ENCODE measurements around the gene BOD1L1. TPM values are rescaled to one million over a fixed set of nuclear protein-coding genes. Genes with fewer than 3 reads are reported as not detected.

BOD1L1 gene
- total RNA-seq, 1 experiment from 2014 or later, result 18.1 TPM

DNA sequence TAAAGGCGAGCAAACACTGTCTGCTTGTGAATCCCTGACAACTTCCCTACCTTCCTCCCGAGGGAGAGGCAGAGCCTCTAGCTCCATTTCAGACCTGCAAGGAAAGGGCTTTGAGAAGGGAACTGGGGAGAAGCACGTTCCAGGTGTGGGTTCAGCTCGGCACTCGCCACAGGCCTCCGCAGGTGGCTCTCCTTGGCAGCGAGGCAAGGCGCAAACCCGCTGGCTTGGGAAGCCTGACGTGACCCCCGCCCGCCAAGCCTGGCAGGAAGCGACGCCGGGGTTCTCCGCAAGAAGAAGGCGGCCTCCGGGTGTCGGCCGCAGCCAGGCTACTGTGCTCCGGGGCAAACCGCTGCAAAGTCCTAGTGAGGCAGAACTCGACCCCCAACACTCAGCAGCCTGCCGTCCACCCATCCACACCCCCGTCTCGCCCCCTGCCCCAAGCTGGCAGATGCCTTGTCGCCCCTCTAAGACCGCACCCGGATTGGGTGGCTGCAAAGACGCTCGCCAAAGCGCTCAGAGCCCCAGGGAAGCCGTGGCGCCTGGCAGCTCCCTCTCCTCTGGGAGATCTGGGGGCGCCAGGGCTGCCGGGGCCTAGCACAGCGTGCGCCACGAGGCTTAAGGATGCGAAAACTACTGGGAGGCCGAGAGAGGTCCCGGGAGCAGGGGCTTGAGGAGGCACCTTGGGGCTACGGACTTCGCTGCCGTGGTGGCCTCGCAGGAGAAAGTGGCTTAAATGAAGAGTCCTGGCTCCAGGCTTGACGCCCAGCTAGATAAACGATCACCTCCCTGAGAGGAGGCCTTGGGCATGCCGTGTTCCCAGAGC is 105.0 kb downstream of the BOD1L1 start:
- ATAC-seq, result no peak

DNA sequence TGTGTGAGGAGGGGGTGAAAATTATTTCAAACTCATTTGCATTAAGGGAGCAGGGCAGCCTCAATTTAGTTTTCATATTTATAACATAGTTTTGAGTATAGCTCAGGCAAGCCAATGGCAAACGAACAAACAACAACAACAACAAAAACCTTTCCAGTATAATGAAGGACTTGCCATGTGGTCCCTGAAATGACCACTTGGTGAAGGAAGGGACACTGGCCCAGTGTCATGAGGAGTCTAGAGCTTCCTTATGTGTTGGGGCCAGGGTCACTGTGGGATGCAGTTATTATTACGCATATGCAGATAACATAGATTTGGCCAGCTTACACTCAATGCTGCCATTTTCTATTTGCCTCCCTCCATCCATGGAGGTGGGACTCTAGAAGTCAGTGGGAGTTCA is 106.5 kb downstream of the BOD1L1 start:
- Histone ChIP-seq H3K9me3 (ENCODE audit: control insufficient read depth, insufficient read depth, low read depth, low read length) (no peaks in the 10 kb centered on the region), H3K4me3 (ENCODE audit: low read depth in 2 of 2, low read length in 2 of 2) (no peak overlapping the region), H3K27ac (ENCODE audit: low read length) (no peak overlapping the region), H3K27me3 (ENCODE audit: control insufficient read depth, insufficient read depth, low read length) (no peaks in the 10 kb centered on the region), H3K4me1 (ENCODE audit: control insufficient read depth, insufficient read depth, low read length) (no peaks in the 10 kb centered on the region), H3K36me3 (ENCODE audit: control insufficient read depth, insufficient read depth, low read length) (no peaks in the 10 kb centered on the region)
- intact Hi-C loops (cut with micrococcal nuclease; ENCODE audit: unreplicated experiment), result no loop called here
- CTCF ChIA-PET, result no interaction called here
- POLR2A ChIA-PET, result no interaction called here
- ATAC-seq, result no peak
- TF ChIP-seq, protein P1, sequence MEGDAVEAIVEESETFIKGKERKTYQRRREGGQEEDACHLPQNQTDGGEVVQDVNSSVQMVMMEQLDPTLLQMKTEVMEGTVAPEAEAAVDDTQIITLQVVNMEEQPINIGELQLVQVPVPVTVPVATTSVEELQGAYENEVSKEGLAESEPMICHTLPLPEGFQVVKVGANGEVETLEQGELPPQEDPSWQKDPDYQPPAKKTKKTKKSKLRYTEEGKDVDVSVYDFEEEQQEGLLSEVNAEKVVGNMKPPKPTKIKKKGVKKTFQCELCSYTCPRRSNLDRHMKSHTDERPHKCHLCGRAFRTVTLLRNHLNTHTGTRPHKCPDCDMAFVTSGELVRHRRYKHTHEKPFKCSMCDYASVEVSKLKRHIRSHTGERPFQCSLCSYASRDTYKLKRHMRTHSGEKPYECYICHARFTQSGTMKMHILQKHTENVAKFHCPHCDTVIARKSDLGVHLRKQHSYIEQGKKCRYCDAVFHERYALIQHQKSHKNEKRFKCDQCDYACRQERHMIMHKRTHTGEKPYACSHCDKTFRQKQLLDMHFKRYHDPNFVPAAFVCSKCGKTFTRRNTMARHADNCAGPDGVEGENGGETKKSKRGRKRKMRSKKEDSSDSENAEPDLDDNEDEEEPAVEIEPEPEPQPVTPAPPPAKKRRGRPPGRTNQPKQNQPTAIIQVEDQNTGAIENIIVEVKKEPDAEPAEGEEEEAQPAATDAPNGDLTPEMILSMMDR (IDR thresholded peaks at IDR 0.05), result no peak
- TF ChIP-seq REST (IDR thresholded peaks at IDR 0.05; ENCODE audit: insufficient read depth in 1 of 2, low read depth in 2 of 2, low read length in 1 of 2), result no peak
- DNase-seq (ENCODE audit: low read depth, low spot score), result no peak
- in situ Hi-C loops (cut with HindIII; ENCODE audit: low pct_unique_long_range_greater_than_20kb, low sequenced_read_pairs), result no loop called here
- BruUV-seq (replicated peaks), result no TSS peak

More for the DNA sequence above, 105.0 kb downstream of the BOD1L1 start:
- no peak for DNase-seq (ENCODE audit: low read depth, low spot score)
- TF ChIP-seq REST (IDR thresholded peaks at IDR 0.05; ENCODE audit: insufficient read depth in 1 of 2, low read depth in 2 of 2, low read length in 1 of 2) (no peak), POLR2AphosphoS5 (IDR thresholded peaks at IDR 0.05; ENCODE audit: low read depth, low read length) (no peak), TCF7L2 (IDR thresholded peaks at IDR 0.05; ENCODE audit: low read depth, low read length) (no peak), SIN3A (IDR thresholded peaks at IDR 0.05; ENCODE audit: borderline replicate concordance, insufficient read depth, low read depth, low read length) (no peak)
- TF ChIP-seq, protein P1 (IDR thresholded peaks at IDR 0.05), result no peak
- ChIA-PET POLR2A (no interaction called here), CTCF (no interaction called here)
- in situ Hi-C loops (cut with HindIII; ENCODE audit: low pct_unique_long_range_greater_than_20kb, low sequenced_read_pairs) (no loop called here), intact Hi-C loops (cut with micrococcal nuclease; ENCODE audit: unreplicated experiment) (no loop called here)
- Histone ChIP-seq H3K27ac (ENCODE audit: low read length) (no peak overlapping the region), H3K27me3 (ENCODE audit: control insufficient read depth, insufficient read depth, low read length) (no peaks in the 10 kb centered on the region), H3K36me3 (ENCODE audit: control insufficient read depth, insufficient read depth, low read length) (no peaks in the 10 kb centered on the region), H3K4me3 (ENCODE audit: low read depth in 2 of 2, low read length in 2 of 2) (no peak overlapping the region), H3K9me3 (ENCODE audit: control insufficient read depth, insufficient read depth, low read depth, low read length) (no peaks in the 10 kb centered on the region), H3K4me1 (ENCODE audit: control insufficient read depth, insufficient read depth, low read length) (no peaks in the 10 kb centered on the region)
- BruUV-seq (replicated peaks), result no TSS peak
